ENCODE measurements around the gene TEX22. TPM values are rescaled to one million over a fixed set of nuclear protein-coding genes. Genes with fewer than 3 reads are reported as not detected.

Gene TEX22
- polyA plus RNA-seq, 1 experiment, result 0.17 TPM

DNA sequence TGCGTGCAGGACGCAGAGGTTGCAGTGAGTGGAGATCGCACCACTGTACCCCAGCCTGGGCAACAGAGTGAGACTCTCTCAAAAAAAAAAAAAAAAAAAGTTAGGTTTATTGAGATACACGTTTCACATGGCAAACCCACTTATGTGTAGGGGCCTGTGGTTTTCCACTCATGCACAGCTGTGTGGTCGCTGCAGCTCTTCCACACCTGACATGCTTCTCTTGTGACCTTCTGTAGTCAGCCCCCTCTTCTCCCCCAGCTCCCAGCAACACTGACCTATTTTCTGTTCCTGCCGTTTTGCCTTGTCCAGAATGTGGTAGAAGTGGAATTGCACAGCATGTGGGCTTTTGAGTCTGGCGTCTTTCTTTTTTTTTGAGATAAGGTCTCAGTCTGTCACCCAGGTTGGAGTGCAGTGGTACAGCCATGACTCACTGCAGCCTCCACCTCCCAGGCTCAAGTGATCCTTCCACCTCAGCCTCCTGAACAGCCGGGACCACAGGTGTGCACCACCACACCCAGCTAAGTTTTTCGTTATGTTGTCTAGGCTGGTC is 29.7 kb downstream of the TEX22 start:
- Histone ChIP-seq H3K4me3 (ENCODE audit: low read depth, low read length) (no peak overlapping the region), H3K36me3 (ENCODE audit: control insufficient read depth, insufficient read depth, low read length) (peaks cover 11% of the 10 kb centered on the region), H3K27me3 (ENCODE audit: control insufficient read depth, insufficient read depth, low read length) (no peaks in the 10 kb centered on the region)
- no peak for DNase-seq (ENCODE audit: low read depth)
- POLR2A ChIA-PET, result no interaction called here
- TF ChIP-seq CTCF (IDR thresholded peaks at IDR 0.05; ENCODE audit: insufficient read depth, low read depth, low read length), result no peak
- CTCF ChIA-PET, result no interaction called here

DNA sequence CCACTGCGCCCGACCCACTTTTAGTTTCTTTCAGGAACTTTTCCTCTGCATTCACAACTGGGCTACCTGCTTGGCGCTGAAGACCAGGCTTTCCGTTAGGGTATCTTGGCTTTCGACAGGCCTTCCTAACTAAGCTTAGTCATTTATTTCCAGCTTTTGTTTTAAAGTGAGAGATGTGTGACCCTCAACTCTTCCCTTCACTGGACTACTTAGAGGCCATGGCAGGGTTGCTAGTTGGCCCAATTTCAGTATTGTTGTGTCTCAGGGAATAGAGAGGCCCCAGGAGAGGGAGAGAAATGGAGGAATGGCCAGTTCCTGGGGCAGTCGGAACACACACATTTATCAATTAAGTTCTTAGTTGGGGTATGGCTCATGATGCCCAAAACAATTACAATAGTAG is 31.7 kb downstream of the TEX22 start:
- ChIA-PET POLR2A (interaction anchor here (0.6 kb wide), 2 partner anchors 19 to 21 kb away, joined by 3 to 13 read pairs; no protein-coding TSS in a partner anchor), CTCF (interaction anchor here (0.6 to 3.1 kb wide), 5 partner anchors 18 to 1353 kb away, joined by 3 to 12 read pairs (median 4); no protein-coding TSS in a partner anchor)
- no peak for TF ChIP-seq CTCF (IDR thresholded peaks at IDR 0.05; ENCODE audit: insufficient read depth, low read depth, low read length)
- DNase-seq (ENCODE audit: low read depth), result no peak
- Histone ChIP-seq H3K27me3 (ENCODE audit: control insufficient read depth, insufficient read depth, low read length) (no peaks in the 10 kb centered on the region), H3K4me3 (ENCODE audit: low read depth, low read length) (no peak overlapping the region), H3K36me3 (ENCODE audit: control insufficient read depth, insufficient read depth, low read length) (peaks cover 9% of the 10 kb centered on the region)

DNA sequence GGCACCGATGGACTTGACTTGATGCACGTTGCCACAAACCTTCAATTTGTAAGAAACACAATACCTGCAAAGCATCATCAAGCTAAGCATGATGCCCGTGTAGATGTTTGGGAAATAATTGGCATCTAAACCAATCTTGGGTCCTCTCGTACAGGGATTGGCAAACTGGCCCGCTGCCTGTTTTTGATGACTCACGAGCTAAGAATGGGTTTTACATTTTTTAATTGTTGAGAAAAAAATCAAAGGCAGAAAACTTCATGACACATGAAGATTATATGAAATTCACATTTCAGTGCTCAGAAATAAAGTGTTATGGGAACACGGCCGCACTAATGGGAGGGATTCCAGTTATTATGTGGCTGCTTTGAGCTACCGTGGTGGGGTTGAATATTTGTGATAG is 32.2 kb downstream of the TEX22 start:
- ChIA-PET CTCF (interaction anchor here (0.6 to 3.1 kb wide), 5 partner anchors 18 to 1353 kb away, joined by 3 to 12 read pairs (median 4); no protein-coding TSS in a partner anchor), POLR2A (interaction anchor here (0.6 kb wide), 2 partner anchors 19 to 21 kb away, joined by 3 to 13 read pairs; no protein-coding TSS in a partner anchor)
- no peak for TF ChIP-seq CTCF (IDR thresholded peaks at IDR 0.05; ENCODE audit: insufficient read depth, low read depth, low read length)
- H3K4me3 ChIP-seq (ENCODE audit: low read depth, low read length), result no peak overlapping the region
- no peaks in the 10 kb centered on the region for H3K27me3 ChIP-seq (ENCODE audit: control insufficient read depth, insufficient read depth, low read length)
- peaks cover 9% of the 10 kb centered on the region for H3K36me3 ChIP-seq (ENCODE audit: control insufficient read depth, insufficient read depth, low read length)
- no peak for DNase-seq (ENCODE audit: low read depth)

- TF ChIP-seq CTCF (IDR thresholded peaks at IDR 0.05; ENCODE audit: insufficient read depth, low read depth, low read length), result no peak
- Histone ChIP-seq H3K4me3 (ENCODE audit: low read depth, low read length) (no peak overlapping the region), H3K27me3 (ENCODE audit: control insufficient read depth, insufficient read depth, low read length) (no peaks in the 10 kb centered on the region), H3K36me3 (ENCODE audit: control insufficient read depth, insufficient read depth, low read length) (peaks cover 7% of the 10 kb centered on the region)
- ChIA-PET POLR2A (no interaction called here), CTCF (interaction anchor here (0.9 to 3.1 kb wide), 3 partner anchors 17 to 50 kb away, joined by 3 to 12 read pairs (median 3); no protein-coding TSS in a partner anchor)
- no peak for DNase-seq (ENCODE audit: low read depth)
Observed at GRCh38 chr14:105431256-105431655, 32.9 kb downstream of the TEX22 start.

DNA sequence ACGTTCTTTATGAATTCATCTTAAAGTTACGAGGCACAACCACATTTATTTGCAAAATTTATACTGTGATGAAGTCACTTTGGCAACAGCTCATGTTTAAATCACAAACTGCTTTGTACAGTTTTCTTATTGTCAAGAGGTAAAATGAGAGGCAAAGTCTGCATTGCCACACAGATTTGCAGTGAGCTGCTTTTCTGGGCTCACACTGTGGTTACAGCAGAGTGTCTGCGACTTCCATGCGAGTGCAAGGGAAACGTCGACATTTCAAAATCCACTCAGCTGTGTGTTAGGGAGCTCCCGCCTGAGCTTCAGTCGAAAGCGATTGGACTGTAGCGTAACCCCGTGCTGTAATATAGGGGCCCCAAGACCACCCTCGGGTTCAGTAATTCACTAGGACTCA is 34.3 kb downstream of the TEX22 start:
- CTCF ChIA-PET, result interaction anchor here (3.1 kb wide), 1 partner anchor 48 kb away, joined by 12 read pairs; no protein-coding TSS in a partner anchor
- no peak overlapping the region for H3K4me3 ChIP-seq (ENCODE audit: low read depth, low read length)
- DNase-seq (ENCODE audit: low read depth), result no peak
- POLR2A ChIA-PET, result no interaction called here
- no peaks in the 10 kb centered on the region for H3K27me3 ChIP-seq (ENCODE audit: control insufficient read depth, insufficient read depth, low read length)
- TF ChIP-seq CTCF (IDR thresholded peaks at IDR 0.05; ENCODE audit: insufficient read depth, low read depth, low read length), result no peak
- peaks cover 5% of the 10 kb centered on the region for H3K36me3 ChIP-seq (ENCODE audit: control insufficient read depth, insufficient read depth, low read length)
